SK-N-SH treated with all-trans-retinoic acid at 6 μM for 48 hours (cell line): ENCODE results near the gene HMMR.

Source experiments
- ATAC-seq: fragments of 200-7000 bp; cut with Tn5 transposase; 3 replicates; pipeline ENCODE4 v1.9.1; 2020; ENCODE audit warnings: mild to moderate bottlenecking, moderate library complexity
- ARNTL ChIP-seq: fragments of 450-650 bp; formaldehyde crosslinking; IDR thresholded peaks from 2 replicates; pipeline ENCODE4 v1.5.0; 2020; ENCODE audit warnings: low read depth, mild to moderate bottlenecking, moderate library complexity, borderline replicate concordance
- BACH2 ChIP-seq: fragments of 250-450 bp; sonication (Bioruptor Pico); IDR thresholded peaks from 2 replicates; pipeline ENCODE4 v1.9.0; 2021; ENCODE audit warnings: mild to moderate bottlenecking, borderline replicate concordance
- CREB5 ChIP-seq: fragments of 250-450 bp; sonication (Bioruptor Pico); IDR thresholded peaks from 2 replicates; pipeline ENCODE4 v1.5.1; 2020; ENCODE audit warnings: low read depth, mild to moderate bottlenecking, moderate library complexity
- CSDC2 ChIP-seq: fragments of 250-450 bp; sonication (Bioruptor Pico); IDR thresholded peaks from 2 replicates; pipeline ENCODE4 v1.5.0; 2020; ENCODE audit warnings: mild to moderate bottlenecking, moderate library complexity
- CSRNP3 ChIP-seq: fragments of 250-450 bp; sonication (Bioruptor Pico); IDR thresholded peaks from 2 replicates; pipeline ENCODE4 v1.5.1; 2021; ENCODE audit warnings: mild to moderate bottlenecking, moderate library complexity
- ESRRG ChIP-seq: fragments of 250-450 bp; sonication (Bioruptor Pico); IDR thresholded peaks from 2 replicates; pipeline ENCODE4 v1.6.1; 2021; ENCODE audit warnings: mild to moderate bottlenecking
- GLIS3 ChIP-seq: fragments of 250-450 bp; sonication (Bioruptor Pico); IDR thresholded peaks from 2 replicates; pipeline ENCODE4 v1.5.0; 2020; ENCODE audit warnings: mild to moderate bottlenecking, moderate library complexity
- ISL1 ChIP-seq: fragments of 250-450 bp; sonication (Bioruptor Pico); IDR thresholded peaks from 2 replicates; pipeline ENCODE4 v2.1.2; 2022; ENCODE audit warnings: mild to moderate bottlenecking, moderate library complexity
- OSR1 ChIP-seq: fragments of 250-450 bp; sonication (Bioruptor Pico); IDR thresholded peaks from 2 replicates; pipeline ENCODE4 v1.8.0; 2022; ENCODE audit warnings: moderate library complexity, mild to moderate bottlenecking, inconsistent platforms
- PATZ1 ChIP-seq: fragments of 250-450 bp; sonication (Bioruptor Pico); IDR thresholded peaks from 2 replicates; pipeline ENCODE4 v1.8.0; 2020; ENCODE audit warnings: mild to moderate bottlenecking, moderate library complexity, borderline replicate concordance
- RARB ChIP-seq: fragments of 250-450 bp; sonication (Bioruptor Pico); IDR thresholded peaks from 2 replicates; pipeline ENCODE4 v1.8.0; 2021; ENCODE audit warnings: mild to moderate bottlenecking, moderate library complexity
- SNAI2 ChIP-seq: fragments of 250-450 bp; sonication (Bioruptor Pico); IDR thresholded peaks from 2 replicates; pipeline ENCODE4 v1.5.0; 2020; ENCODE audit warnings: mild to moderate bottlenecking, moderate library complexity
- TCF4 ChIP-seq: fragments of 250-450 bp; sonication (Bioruptor Pico); IDR thresholded peaks from 2 replicates; pipeline ENCODE4 v1.8.0; 2021; ENCODE audit warnings: mild to moderate bottlenecking, moderate library complexity, borderline replicate concordance
- TOX ChIP-seq: fragments of 250-450 bp; sonication (Bioruptor Pico); IDR thresholded peaks from 2 replicates; pipeline ENCODE4 v1.8.0; 2021; ENCODE audit warnings: mild to moderate bottlenecking, moderate library complexity, borderline replicate concordance
- TSHZ2 ChIP-seq: fragments of 250-450 bp; sonication (Bioruptor Pico); IDR thresholded peaks from 2 replicates; pipeline ENCODE4 v1.5.0; 2020; ENCODE audit warnings: mild to moderate bottlenecking, moderate library complexity
- ZC3H10 ChIP-seq: fragments of 250-450 bp; sonication (Bioruptor Pico); IDR thresholded peaks from 2 replicates; pipeline ENCODE4 v1.5.1; 2021; ENCODE audit warnings: mild to moderate bottlenecking, moderate library complexity
- ZFP3 ChIP-seq: fragments of 250-450 bp; sonication (Bioruptor Pico); IDR thresholded peaks from 2 replicates; pipeline ENCODE4 v1.5.0; 2020; ENCODE audit warnings: mild to moderate bottlenecking, moderate library complexity
- ZFP30 ChIP-seq: fragments of 450-650 bp; formaldehyde crosslinking; IDR thresholded peaks from 2 replicates; pipeline ENCODE4 v1.5.0; 2022; ENCODE audit warnings: mild to moderate bottlenecking, moderate library complexity
- ZNF565 ChIP-seq: fragments of 450-650 bp; formaldehyde crosslinking; conservative IDR thresholded peaks from 2 replicates; pipeline ENCODE4 v1.5.0; 2020; ENCODE audit warnings: low read depth, mild to moderate bottlenecking, moderate library complexity
- ZNF70 ChIP-seq: fragments of 450-650 bp; formaldehyde crosslinking; IDR thresholded peaks from 2 replicates; pipeline ENCODE4 v1.5.0; 2020; ENCODE audit warnings: mild to moderate bottlenecking, moderate library complexity

The HMMR gene

GRCh38 chr5:163506726-163507125 is 46.3 kb downstream of the HMMR start:
- TF ChIP-seq ZC3H10 (CRISPR knock-in tag) (no peak), ZNF565 (CRISPR knock-in tag) (no peak)
- ATAC-seq, result no peak

- TF ChIP-seq CSDC2 (CRISPR knock-in tag), result no peak
- no peak for ATAC-seq
These were observed 48.3 kb downstream of the HMMR start for GRCh38 chr5:163508753-163509152.

- no peak for TF ChIP-seq ESRRG (CRISPR knock-in tag)
- TF ChIP-seq ZNF565 (CRISPR knock-in tag), result no peak
- ATAC-seq, result no peak
These were observed 49.0 kb downstream of the HMMR start for GRCh38 chr5:163509291-163509951.

GRCh38 chr5:163512526-163512925 is 52.1 kb downstream of the HMMR start:
- TF ChIP-seq RARB (CRISPR knock-in tag) (no peak), CREB5 (CRISPR knock-in tag) (no peak), ZNF70 (CRISPR knock-in tag) (no peak), TOX (CRISPR knock-in tag) (no peak), ARNTL (no peak), ISL1 (CRISPR knock-in tag) (no peak), BACH2 (no peak), ZNF565 (CRISPR knock-in tag) (no peak), TCF4 (CRISPR knock-in tag) (no peak), CSRNP3 (no peak), ZC3H10 (CRISPR knock-in tag) (no peak)
- no peak for ATAC-seq

GRCh38 chr5:163525096-163525495 is 64.7 kb downstream of the HMMR start:
- no peak for ATAC-seq
- TF ChIP-seq CSDC2 (CRISPR knock-in tag), result no peak
- no peak for TF ChIP-seq ISL1 (CRISPR knock-in tag)
- no peak for TF ChIP-seq SNAI2 (CRISPR knock-in tag)
- TF ChIP-seq PATZ1 (CRISPR knock-in tag), result no peak
- TF ChIP-seq RARB (CRISPR knock-in tag), result no peak
- no peak for TF ChIP-seq GLIS3 (CRISPR knock-in tag)
- TF ChIP-seq OSR1 (CRISPR knock-in tag), result no peak
- no peak for TF ChIP-seq ARNTL
- no peak for TF ChIP-seq TSHZ2
- TF ChIP-seq ZC3H10 (CRISPR knock-in tag), result no peak
- no peak for TF ChIP-seq ZFP30 (CRISPR knock-in tag)
- no peak for TF ChIP-seq ZFP3 (CRISPR knock-in tag)
